ENCODE results near the gene TLR5. TPM values are rescaled to one million over a fixed set of nuclear protein-coding genes. Genes with fewer than 3 reads are reported as not detected.

Gene TLR5
- total and polyA plus RNA-seq, 7 experiments from 2014 or later = 3.1 to 8.0 (median 5.1) TPM; not detected in 1

DNA sequence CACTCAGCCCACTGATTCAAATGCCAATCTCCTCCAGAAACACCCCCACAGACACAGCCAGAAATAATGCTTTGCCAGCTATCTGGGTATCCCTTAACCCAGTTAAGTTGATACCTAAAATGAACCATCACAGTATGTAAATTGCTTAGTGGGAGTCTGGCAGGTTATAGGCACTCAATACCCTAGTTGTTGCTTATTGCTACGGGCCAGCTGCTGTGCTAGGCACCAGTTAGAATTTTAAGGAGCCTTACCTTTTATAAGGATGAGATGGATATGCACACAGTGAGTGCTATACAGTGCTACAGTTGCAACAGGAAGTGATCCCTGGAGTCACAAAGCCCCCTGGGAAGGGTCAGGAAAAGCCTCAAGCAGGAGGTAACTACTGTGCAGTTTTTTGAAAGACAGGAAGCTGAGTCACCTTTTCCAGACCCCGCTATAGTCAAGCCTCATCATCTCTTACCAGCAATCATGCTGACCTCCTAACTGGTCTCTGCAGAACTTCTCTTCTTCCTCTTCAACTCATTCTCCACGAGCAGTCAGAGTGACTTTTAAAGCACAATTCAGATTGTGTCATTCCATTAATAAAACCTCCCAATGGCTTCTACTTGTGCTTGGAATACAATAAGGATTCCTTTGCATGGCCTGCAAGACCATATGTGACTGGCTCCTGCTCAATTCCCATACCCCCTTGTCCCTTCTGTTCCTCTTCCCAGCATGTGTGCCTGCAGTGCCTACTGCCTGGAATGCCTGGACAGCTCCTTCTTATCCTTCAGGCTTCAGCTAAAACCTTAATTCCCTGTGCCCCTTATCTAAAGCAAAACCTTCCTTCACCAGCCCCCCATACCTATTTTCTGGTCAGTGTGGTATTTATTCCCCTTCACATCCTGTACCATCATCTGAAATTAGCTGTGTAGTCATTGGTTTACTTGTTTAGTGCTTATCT, 10.4 kb upstream of the TLR5 start:
- Histone ChIP-seq H3K36me3 (ENCODE audit: control insufficient read depth in 2 of 3, insufficient read depth in 3 of 3, low read length in 3 of 3) (no peaks in the 10 kb centered on the region), H3K27me3 (ENCODE audit: control insufficient read depth in 2 of 2, insufficient read depth in 2 of 2, low read length in 2 of 2) (no peaks in the 10 kb centered on the region), H3K9me3 (ENCODE audit: control insufficient read depth in 2 of 3, low read length in 3 of 3) (no peaks in the 10 kb centered on the region), H3K27ac (ENCODE audit: low read depth, low read length) (no peak overlapping the region), H3K4me1 (ENCODE audit: control insufficient read depth in 2 of 2, insufficient read depth in 2 of 2, low read length in 2 of 2) (no peaks in the 10 kb centered on the region), H3K4me3 (ENCODE audit: low read length) (no peak overlapping the region)
- Mint-ChIP-seq H3K9me3 (peaks cover 0 to 3% (median 0%) of the 10 kb centered on the region in 11 donors), H3K27me3 (no peaks in the 10 kb centered on the region), H3K4me3 (no peak overlapping the region), H3K4me1 (peaks cover 0 to 16% (median 8%) of the 10 kb centered on the region in 7 donors), H3K36me3 (no peaks in the 10 kb centered on the region), H3K27ac (no peak overlapping the region)
- POLR2A ChIA-PET = interaction anchor here (0.7 kb wide), 1 partner anchor 10 kb away, joined by 3 read pairs; no protein-coding TSS in a partner anchor
- intact Hi-C loops (cut with micrococcal nuclease) = no loop called here
- CTCF ChIA-PET = no interaction called here
- no peak for ATAC-seq
- DNase-seq = no peak

DNA sequence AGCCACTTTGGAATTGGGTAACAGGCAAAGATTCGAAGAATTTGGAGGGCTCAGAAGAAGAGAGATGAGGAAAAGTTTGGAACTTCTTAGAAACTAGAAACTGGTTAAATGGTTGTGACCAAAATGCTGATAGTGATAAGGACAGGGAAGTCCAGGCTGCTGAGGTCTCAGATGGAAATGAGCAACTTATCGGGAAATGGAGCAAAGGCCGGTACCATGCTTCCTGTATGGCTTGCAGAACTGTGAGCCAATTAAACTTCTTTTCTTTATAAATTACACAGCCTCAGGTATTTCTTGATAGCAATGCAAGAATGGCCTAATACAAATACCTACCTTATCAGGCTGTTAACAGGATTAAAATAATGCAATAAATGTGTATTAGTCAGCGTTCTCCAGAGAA, 9.4 kb upstream of the TLR5 start:
- Histone ChIP-seq H3K27ac (ENCODE audit: low read depth, low read length) (no peak overlapping the region), H3K4me3 (ENCODE audit: low read length) (no peak overlapping the region), H3K9me3 (ENCODE audit: control insufficient read depth in 2 of 3, low read length in 3 of 3) (no peaks in the 10 kb centered on the region), H3K4me1 (ENCODE audit: control insufficient read depth in 2 of 2, insufficient read depth in 2 of 2, low read length in 2 of 2) (no peaks in the 10 kb centered on the region), H3K36me3 (ENCODE audit: control insufficient read depth in 2 of 3, insufficient read depth in 3 of 3, low read length in 3 of 3) (no peaks in the 10 kb centered on the region), H3K27me3 (ENCODE audit: control insufficient read depth in 2 of 2, insufficient read depth in 2 of 2, low read length in 2 of 2) (no peaks in the 10 kb centered on the region)
- CTCF ChIA-PET = no interaction called here
- no peak overlapping the region for H3K4me3 Mint-ChIP-seq
- H3K4me1 Mint-ChIP-seq = peaks cover 0 to 16% (median 8%) of the 10 kb centered on the region in 7 donors
- peak overlapping the region in 1 of 9 donors; percentile 75 for H3K27ac Mint-ChIP-seq
- DNase-seq (no peak), ATAC-seq (no peak)
- H3K36me3 Mint-ChIP-seq = no peaks in the 10 kb centered on the region
- H3K9me3 Mint-ChIP-seq = peaks cover 0 to 6% (median 0%) of the 10 kb centered on the region in 11 donors
- no peaks in the 10 kb centered on the region for H3K27me3 Mint-ChIP-seq
- intact Hi-C loops (cut with micrococcal nuclease) = no loop called here
- POLR2A ChIA-PET = no interaction called here

DNA sequence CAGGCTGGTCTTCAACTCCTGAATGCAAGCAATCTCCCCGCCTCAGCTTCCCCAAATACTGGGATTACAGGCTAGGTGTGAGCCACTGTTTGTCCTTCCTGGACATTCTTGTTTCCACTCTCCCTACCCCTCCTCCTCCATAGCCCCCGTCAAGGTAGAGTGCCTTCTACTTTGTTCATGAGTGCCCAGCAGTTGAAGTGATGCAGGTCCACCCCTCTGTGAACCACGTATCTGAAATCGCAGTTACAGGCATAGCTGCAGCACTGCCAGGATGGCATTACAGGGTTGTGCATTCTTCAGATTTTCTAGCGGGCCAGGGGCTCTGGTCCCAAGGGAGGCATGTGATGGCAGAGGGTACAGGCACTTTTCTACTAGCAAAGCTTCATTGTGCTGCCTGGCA, 7.4 kb upstream of the TLR5 start:
- Histone ChIP-seq H3K27me3 (ENCODE audit: control insufficient read depth in 2 of 2, insufficient read depth in 2 of 2, low read length in 2 of 2) (no peaks in the 10 kb centered on the region), H3K9me3 (ENCODE audit: control insufficient read depth in 2 of 3, low read length in 3 of 3) (no peaks in the 10 kb centered on the region), H3K27ac (ENCODE audit: low read depth, low read length) (no peak overlapping the region), H3K4me3 (ENCODE audit: low read length) (no peak overlapping the region), H3K36me3 (ENCODE audit: control insufficient read depth in 2 of 3, insufficient read depth in 3 of 3, low read length in 3 of 3) (no peaks in the 10 kb centered on the region), H3K4me1 (ENCODE audit: control insufficient read depth in 2 of 2, insufficient read depth in 2 of 2, low read length in 2 of 2) (no peaks in the 10 kb centered on the region)
- ATAC-seq = no peak
- ChIA-PET POLR2A (interaction anchor here (0.8 to 1.4 kb wide), 2 partner anchors 11 to 27 kb away, joined by 3 to 5 read pairs; no protein-coding TSS in a partner anchor), CTCF (interaction anchor here (1.0 to 1.6 kb wide), 3 partner anchors 11 to 27 kb away, joined by 4 to 5 read pairs (median 4); no protein-coding TSS in a partner anchor)
- no peak for DNase-seq
- Mint-ChIP-seq H3K36me3 (no peaks in the 10 kb centered on the region), H3K4me3 (no peak overlapping the region), H3K9me3 (peaks cover 0 to 13% (median 0%) of the 10 kb centered on the region in 11 donors), H3K4me1 (peaks cover 0 to 20% (median 8%) of the 10 kb centered on the region in 7 donors), H3K27me3 (peaks cover 0 to 8% (median 0%) of the 10 kb centered on the region in 5 donors), H3K27ac (peak overlapping the region in 1 of 9 donors; percentile 65)
- intact Hi-C loops (cut with micrococcal nuclease) = no loop called here

DNA sequence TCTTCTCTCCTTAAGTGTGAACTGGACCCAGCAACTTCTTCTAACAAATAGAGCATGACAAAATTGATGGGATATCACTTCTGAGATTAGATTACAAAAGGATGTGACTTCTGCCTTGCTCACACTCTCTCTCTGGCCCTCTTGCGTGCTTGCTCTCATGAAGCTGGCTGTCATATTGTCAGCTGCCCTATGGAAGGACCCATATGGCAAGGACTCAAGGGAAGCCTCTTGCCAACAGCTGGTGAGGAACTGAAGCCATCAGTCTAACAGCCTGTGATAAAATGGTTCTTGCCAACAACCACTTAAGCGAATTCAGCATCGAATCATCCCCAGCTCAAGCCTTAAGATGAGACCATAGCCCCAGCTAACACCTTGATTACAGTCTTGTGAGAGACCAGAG, 4.8 kb upstream of the TLR5 start:
- intact Hi-C loops (cut with micrococcal nuclease) = loop anchor here in 1 of 2 donors (10.0 kb wide), 1 partner anchor 697 kb away; the partner anchor contains the start of gene TP53BP2
- H3K36me3 ChIP-seq (ENCODE audit: control insufficient read depth in 2 of 3, insufficient read depth in 3 of 3, low read length in 3 of 3) = no peaks in the 10 kb centered on the region
- Mint-ChIP-seq H3K9me3 (peaks cover 0 to 13% (median 0%) of the 10 kb centered on the region in 11 donors), H3K36me3 (no peaks in the 10 kb centered on the region), H3K27me3 (peaks cover 0 to 8% (median 0%) of the 10 kb centered on the region in 5 donors), H3K4me1 (peaks cover 8 to 35% (median 25%) of the 10 kb centered on the region in 7 donors), H3K4me3 (no peak overlapping the region), H3K27ac (no peak overlapping the region)
- no peak overlapping the region for H3K4me3 ChIP-seq (ENCODE audit: low read length)
- peaks cover 13 to 15% of the 10 kb centered on the region in 2 donors for H3K4me1 ChIP-seq (ENCODE audit: control insufficient read depth in 2 of 2, insufficient read depth in 2 of 2, low read length in 2 of 2)
- POLR2A ChIA-PET = interaction anchor here (0.6 kb wide), 1 partner anchor 1361 kb away, joined by 8 read pairs; no protein-coding TSS in a partner anchor
- no peak for DNase-seq
- CTCF ChIA-PET = interaction anchor here (0.6 kb wide), 1 partner anchor 17 kb away, joined by 3 read pairs; no protein-coding TSS in a partner anchor
- no peak for ATAC-seq
- H3K27me3 ChIP-seq (ENCODE audit: control insufficient read depth in 2 of 2, insufficient read depth in 2 of 2, low read length in 2 of 2) = no peaks in the 10 kb centered on the region
- no peaks in the 10 kb centered on the region for H3K9me3 ChIP-seq (ENCODE audit: control insufficient read depth in 2 of 3, low read length in 3 of 3)
- no peak overlapping the region for H3K27ac ChIP-seq (ENCODE audit: low read depth, low read length)

DNA sequence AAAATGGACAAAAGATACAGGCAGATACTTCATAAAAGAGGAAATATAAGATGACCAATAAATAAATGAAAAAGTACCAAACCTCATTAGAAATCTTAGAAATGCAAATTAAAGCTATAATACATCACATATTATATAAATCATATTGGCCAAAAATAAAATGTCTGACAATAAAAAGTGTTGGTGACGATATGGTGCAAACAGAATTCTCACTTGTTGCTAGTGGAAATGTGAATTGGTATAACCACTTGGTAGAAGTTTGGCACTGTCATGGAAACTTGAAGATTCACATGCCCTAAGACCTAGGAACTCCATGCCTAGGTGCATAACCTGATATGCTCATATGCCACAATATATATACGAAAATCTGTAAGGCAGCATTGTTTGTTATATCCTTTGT, 4.4 kb upstream of the TLR5 start:
- Histone ChIP-seq H3K36me3 (ENCODE audit: control insufficient read depth in 2 of 3, insufficient read depth in 3 of 3, low read length in 3 of 3) (no peaks in the 10 kb centered on the region), H3K9me3 (ENCODE audit: control insufficient read depth in 2 of 3, low read length in 3 of 3) (no peaks in the 10 kb centered on the region), H3K27me3 (ENCODE audit: control insufficient read depth in 2 of 2, insufficient read depth in 2 of 2, low read length in 2 of 2) (no peaks in the 10 kb centered on the region), H3K27ac (ENCODE audit: low read depth, low read length) (no peak overlapping the region), H3K4me1 (ENCODE audit: control insufficient read depth in 2 of 2, insufficient read depth in 2 of 2, low read length in 2 of 2) (peaks cover 13 to 15% of the 10 kb centered on the region in 2 donors), H3K4me3 (ENCODE audit: low read length) (no peak overlapping the region)
- ChIA-PET CTCF (interaction anchor here (0.6 to 1.4 kb wide), 2 partner anchors 13 to 17 kb away, joined by 3 to 4 read pairs; no protein-coding TSS in a partner anchor), POLR2A (interaction anchor here (0.6 to 0.8 kb wide), 3 partner anchors 13 to 1360 kb away, joined by 4 to 8 read pairs (median 4); no protein-coding TSS in a partner anchor)
- ATAC-seq (no peak), DNase-seq (no peak)
- peaks cover 0 to 13% (median 0%) of the 10 kb centered on the region in 11 donors for H3K9me3 Mint-ChIP-seq
- no peak overlapping the region for H3K4me3 Mint-ChIP-seq
- H3K27ac Mint-ChIP-seq = no peak overlapping the region
- intact Hi-C loops (cut with micrococcal nuclease) = loop anchor here in 1 of 2 donors (10.0 kb wide), 1 partner anchor 697 kb away; the partner anchor contains the start of gene TP53BP2
- H3K36me3 Mint-ChIP-seq = no peaks in the 10 kb centered on the region
- H3K27me3 Mint-ChIP-seq = peaks cover 0 to 8% (median 0%) of the 10 kb centered on the region in 5 donors
- H3K4me1 Mint-ChIP-seq = peaks cover 12 to 35% (median 27%) of the 10 kb centered on the region in 7 donors

DNA sequence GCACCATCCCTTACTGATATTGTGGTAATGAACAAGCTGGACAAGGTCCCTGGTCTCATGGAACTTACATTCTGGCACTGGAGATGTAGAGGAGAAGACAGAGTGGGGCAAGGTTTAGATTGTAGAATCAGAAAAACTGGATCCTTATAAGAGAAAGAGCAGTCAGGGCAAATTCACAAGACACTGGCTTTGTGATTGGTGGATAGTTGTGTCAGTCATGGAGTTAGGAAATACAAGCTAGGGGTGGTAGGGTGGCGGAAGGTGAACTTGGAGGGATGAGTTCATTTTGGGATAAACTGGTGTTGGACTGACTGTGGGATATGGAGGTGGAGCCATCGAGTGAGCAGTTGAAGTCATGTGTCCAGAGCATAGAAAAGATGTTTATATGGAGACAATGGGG, 3.7 kb upstream of the TLR5 start:
- POLR2A ChIA-PET = interaction anchor here (0.7 to 0.8 kb wide), 2 partner anchors 13 to 47 kb away, joined by 4 read pairs; no protein-coding TSS in a partner anchor
- H3K4me1 ChIP-seq (ENCODE audit: control insufficient read depth in 2 of 2, insufficient read depth in 2 of 2, low read length in 2 of 2) = peaks cover 13 to 15% of the 10 kb centered on the region in 2 donors
- no peaks in the 10 kb centered on the region for H3K27me3 ChIP-seq (ENCODE audit: control insufficient read depth in 2 of 2, insufficient read depth in 2 of 2, low read length in 2 of 2)
- H3K9me3 ChIP-seq (ENCODE audit: control insufficient read depth in 2 of 3, low read length in 3 of 3) = no peaks in the 10 kb centered on the region
- ATAC-seq (no peak), DNase-seq (no peak)
- no peak overlapping the region for H3K4me3 Mint-ChIP-seq
- H3K36me3 Mint-ChIP-seq = no peaks in the 10 kb centered on the region
- peaks cover 13 to 35% (median 27%) of the 10 kb centered on the region in 7 donors for H3K4me1 Mint-ChIP-seq
- H3K27me3 Mint-ChIP-seq = peaks cover 0 to 8% (median 0%) of the 10 kb centered on the region in 5 donors
- no peak overlapping the region for H3K27ac ChIP-seq (ENCODE audit: low read depth, low read length)
- H3K36me3 ChIP-seq (ENCODE audit: control insufficient read depth in 2 of 3, insufficient read depth in 3 of 3, low read length in 3 of 3) = no peaks in the 10 kb centered on the region
- CTCF ChIA-PET = interaction anchor here (1.4 kb wide), 1 partner anchor 13 kb away, joined by 4 read pairs; no protein-coding TSS in a partner anchor
- H3K4me3 ChIP-seq (ENCODE audit: low read length) = no peak overlapping the region
- peaks cover 0 to 13% (median 0%) of the 10 kb centered on the region in 11 donors for H3K9me3 Mint-ChIP-seq
- H3K27ac Mint-ChIP-seq = peak overlapping the region in 1 of 9 donors; percentile 32
- intact Hi-C loops (cut with micrococcal nuclease) = loop anchor here in 1 of 2 donors (10.0 kb wide), 1 partner anchor 698 kb away; the partner anchor contains the start of gene TP53BP2
